K562 (cell line): Measurements from ENCODE around the gene HES4. TPM values are rescaled to one million over a fixed set of nuclear protein-coding genes. Genes with fewer than 3 reads are reported as not detected.

Experiments
- BRF1 ChIP-seq: IDR thresholded peaks from 3 replicates; pipeline ENCODE4 v1.6.1; 2011; ENCODE audit warnings: borderline replicate concordance, mild to moderate bottlenecking; ENCODE audit not compliant: insufficient read length; ENCODE audit errors: extremely low read depth
- CHD2 ChIP-seq: IDR thresholded peaks from 2 replicates; pipeline ENCODE4 v1.6.1; 2011; ENCODE audit warnings: low read depth, low read length
- ELF1 ChIP-seq: fragments of 200-800 bp; sonication (Bioruptor generic); IDR thresholded peaks from 2 replicates; pipeline ENCODE4 v1.6.1; 2016; ENCODE audit warnings: missing genetic modification characterization, missing compliant biosample characterization
- HDAC8 ChIP-seq: fragments of 450-650 bp; IDR thresholded peaks from 2 replicates; pipeline ENCODE4 v1.6.1; 2016; ENCODE audit warnings: mild to moderate bottlenecking, missing genetic modification characterization, moderate library complexity, missing compliant biosample characterization
- HNRNPH1 ChIP-seq: fragments of 200-400 bp; formaldehyde crosslinking; optimal IDR thresholded peaks from 2 replicates; pipeline ENCODE3; 2017; ENCODE audit warnings: low read depth, mild to moderate bottlenecking, low read length, moderate library complexity
- ILF3 ChIP-seq: fragments of 450-650 bp; IDR thresholded peaks from 2 replicates; pipeline ENCODE4 v1.6.1; 2018; ENCODE audit warnings: antibody characterized with exemption, mild to moderate bottlenecking, moderate library complexity, borderline replicate concordance
- MLLT1 ChIP-seq, 2 experiments: fragments of 450-650 bp; IDR thresholded peaks; 2 replicates each; pipeline ENCODE4 v1.6.1; 2016
- NCOR1 ChIP-seq: fragments of 450-650 bp; IDR thresholded peaks from 2 replicates; pipeline ENCODE4 v1.6.1; 2016; ENCODE audit warnings: mild to moderate bottlenecking, moderate library complexity
- NR2C1 ChIP-seq, 2 experiments: fragments of 450-650 bp; IDR thresholded peaks; 2 replicates each; pipeline ENCODE4 v1.6.1; 2017; ENCODE audit warnings: mild to moderate bottlenecking in 2 of 2, antibody characterized with exemption in 1 of 2, inconsistent platforms in 1 of 2, missing compliant biosample characterization in 1 of 2, missing genetic modification characterization in 1 of 2
- NR3C1 ChIP-seq: sonication (generic); formaldehyde crosslinking; IDR thresholded peaks from 2 replicates; pipeline ENCODE4 v1.8.1; 2022; ENCODE audit warnings: missing genetic modification reagents
- POLR2B ChIP-seq: fragments of 450-650 bp; IDR thresholded peaks from 2 replicates; pipeline ENCODE4 v1.6.1; 2018; ENCODE audit warnings: low read depth; ENCODE audit not compliant: partially characterized antibody
- RBM14 ChIP-seq: fragments of 200-400 bp; formaldehyde crosslinking; IDR thresholded peaks from 2 replicates; pipeline ENCODE4 v1.6.1; 2018; ENCODE audit warnings: low read depth, mild to moderate bottlenecking, low read length, moderate library complexity, borderline replicate concordance; ENCODE audit not compliant: insufficient read depth
- SNIP1 ChIP-seq: fragments of 450-650 bp; IDR thresholded peaks from 2 replicates; pipeline ENCODE4 v1.7.1; 2017; ENCODE audit warnings: low read depth, mild to moderate bottlenecking
- YBX1 ChIP-seq: fragments of 450-650 bp; IDR thresholded peaks from 2 replicates; pipeline ENCODE4 v1.7.1; 2016; ENCODE audit warnings: mild to moderate bottlenecking
- ZBTB40 ChIP-seq, 2 experiments: fragments of 450-650 bp in 1 of 2; sonication (generic) in 1 of 2; formaldehyde crosslinking in 1 of 2; IDR thresholded peaks; 2 replicates each; pipeline versions ENCODE4 v1.7.1 to v1.9.0; 2016 to 2022; ENCODE audit warnings: inconsistent platforms in 1 of 2, mild to moderate bottlenecking in 1 of 2, missing genetic modification reagents in 1 of 2
- ZKSCAN3 ChIP-seq: fragments of 250-450 bp; sonication (Bioruptor Pico); IDR thresholded peaks from 2 replicates; pipeline ENCODE4 v1.4.0; 2020
- ZNF23 ChIP-seq: fragments of 250-450 bp; sonication (Bioruptor Pico); IDR thresholded peaks from 2 replicates; pipeline ENCODE4 v1.4.0; 2020; ENCODE audit warnings: mild to moderate bottlenecking
- ZNF717 ChIP-seq: fragments of 250-450 bp; sonication (Bioruptor Pico); IDR thresholded peaks from 2 replicates; pipeline ENCODE4 v1.5.0; 2021
- ZNF764 ChIP-seq: fragments of 250-450 bp; sonication (Bioruptor Pico); IDR thresholded peaks from 2 replicates; pipeline ENCODE4 v1.4.0; 2020; ENCODE audit warnings: low read depth, mild to moderate bottlenecking, moderate library complexity
- ZNF79 ChIP-seq: fragments of 250-450 bp; sonication (Bioruptor Pico); IDR thresholded peaks from 2 replicates; pipeline ENCODE4 v1.4.0; 2020; ENCODE audit warnings: low read depth, mild to moderate bottlenecking, moderate library complexity
- polyA plus RNA-seq, 8 experiments: library from polyadenylated mRNA; depleted of rRNA in 4 of 8; stranded (reverse) in 5 of 8; unstranded in 3 of 8; fragments of >200 nt; fragmentation: Nextera tagmentation in 2 of 8; fragmentation: Illumina TruSeq in 1 of 8; extraction: Ambion mirVana in 2 of 8; extraction: Trizol in 1 of 8; gene quantifications; 2 replicates each; pipeline versions ENCODE4 v1.2.1 to v1.2.3, GENCODE V29; 2011 to 2014; ENCODE audit warnings: inconsistent platforms in 1 of 8, missing spikeins in 1 of 8
- total RNA-seq, 7 experiments: library from RNA; depleted of rRNA in 6 of 7; stranded (reverse); fragments of >200 nt in 6 of 7; fragmentation: Illumina TruSeq in 2 of 7; extraction: Trizol in 2 of 7; gene quantifications; 2 replicates each; pipeline versions ENCODE4 v1.2.1 to v1.2.3, GENCODE V29; 2011 to 2021; ENCODE audit warnings: low replicate concordance in 1 of 7

HES4 gene
- total and polyA plus RNA-seq, 9 of the 15 experiments (the other 6 are each of a cell fraction or from before 2014, with no cell fraction given): 0.21 to 43.7 (median 5.3) TPM; not detected in 2

DNA sequence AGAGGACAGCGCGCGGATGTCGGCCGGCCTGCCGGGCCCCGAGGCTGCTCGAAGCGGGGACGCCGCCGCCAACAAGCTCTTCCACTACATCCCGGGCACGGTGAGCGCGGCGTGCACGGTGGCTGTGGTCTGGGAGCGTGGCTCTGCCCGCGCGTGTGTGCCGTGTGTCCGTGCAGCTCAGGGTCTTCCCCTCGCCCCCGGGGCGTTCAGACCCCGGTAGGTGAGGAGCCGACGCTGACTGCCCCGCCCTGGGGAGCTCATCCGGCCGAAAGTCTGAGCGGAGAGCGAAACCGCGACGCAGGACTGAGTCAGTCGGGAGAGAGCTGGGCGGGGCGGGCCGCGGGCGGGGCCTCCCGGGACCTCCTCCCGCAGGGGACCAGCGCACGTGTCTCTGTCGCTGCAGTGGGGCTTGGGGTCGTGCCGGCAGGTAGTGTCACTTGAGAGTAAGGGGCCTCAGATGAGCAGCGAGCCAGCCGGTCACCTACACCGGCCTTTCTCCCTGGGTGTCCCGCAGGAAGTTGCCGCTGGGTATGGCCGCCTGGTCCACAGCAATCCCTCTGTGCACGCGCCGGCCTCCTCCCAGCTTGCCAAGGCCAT is 33.1 kb downstream of the HES4 start (continued):
- no peak for TF ChIP-seq MLLT1 (IDR thresholded peaks at IDR 0.05)
- TF ChIP-seq ELF1: no peak
- TF ChIP-seq ZNF717 (CRISPR knock-in tag): no peak
- TF ChIP-seq POLR2B: peak; percentile 43
- TF ChIP-seq ILF3: no peak
- TF ChIP-seq BRF1: no peak
- no peak; the same call in 1 of the 2 replicates for TF ChIP-seq ZBTB40 (IDR thresholded peaks at IDR 0.05)
- no peak for TF ChIP-seq ZBTB40 (CRISPR knock-in tag; IDR thresholded peaks at IDR 0.05)
- TF ChIP-seq HDAC8 (tag): no peak
- no peak; the same call in 1 of the 2 replicates for TF ChIP-seq NR3C1 (CRISPR knock-in tag)
- TF ChIP-seq ZNF79 (CRISPR knock-in tag): no peak
- TF ChIP-seq ZNF23 (CRISPR knock-in tag): no peak
- no peak for TF ChIP-seq NR2C1 (IDR thresholded peaks at IDR 0.05)
- TF ChIP-seq NR2C1 (tag; IDR thresholded peaks at IDR 0.05): no peak
- TF ChIP-seq NCOR1: no peak
- TF ChIP-seq ZNF764 (CRISPR knock-in tag): no peak
- no peak for TF ChIP-seq HNRNPH1
- no peak for TF ChIP-seq ZKSCAN3 (CRISPR knock-in tag)
- no peak for TF ChIP-seq YBX1
- TF ChIP-seq SNIP1: no peak
- TF ChIP-seq RBM14: no peak
- no peak for TF ChIP-seq CHD2
